ENCODE data around the gene COL4A5. TPM values are rescaled to one million over a fixed set of nuclear protein-coding genes. Genes with fewer than 3 reads are reported as not detected.

The COL4A5 gene
- total RNA-seq, 6 experiments from 2014 or later: 4.3 to 7.9 (median 6.2) TPM

- H3K36me3 Mint-ChIP-seq (ENCODE audit: low read depth): no peaks in the 10 kb centered on the region
- H3K4me3 Mint-ChIP-seq: peak overlapping the region; percentile 73
- peaks cover 45% of the 10 kb centered on the region for H3K4me1 Mint-ChIP-seq (ENCODE audit: low read depth)
- no peaks in the 10 kb centered on the region for H3K9me3 Mint-ChIP-seq
- peak; percentile 63 for DNase-seq
- H3K27me3 Mint-ChIP-seq (ENCODE audit: insufficient read depth): no peaks in the 10 kb centered on the region
- no peak for TF ChIP-seq CTCF (IDR thresholded peaks at IDR 0.05)
- H3K27ac Mint-ChIP-seq: peak overlapping the region; percentile 78
These were observed 40.0 kb upstream of the COL4A5 start for GRCh38 chrX:108399418-108400165.

GRCh38 chrX:108412783-108413182 is 26.9 kb upstream of the COL4A5 start:
- H3K9me3 Mint-ChIP-seq: no peaks in the 10 kb centered on the region
- H3K27ac Mint-ChIP-seq: no peak overlapping the region
- no peaks in the 10 kb centered on the region for H3K27me3 Mint-ChIP-seq (ENCODE audit: insufficient read depth)
- no peak overlapping the region for H3K4me3 Mint-ChIP-seq
- no peaks in the 10 kb centered on the region for H3K4me1 Mint-ChIP-seq (ENCODE audit: low read depth)
- TF ChIP-seq CTCF (IDR thresholded peaks at IDR 0.05): no peak
- DNase-seq: no peak
- no peaks in the 10 kb centered on the region for H3K36me3 Mint-ChIP-seq (ENCODE audit: low read depth)

GRCh38 chrX:108415146-108415545 is 24.5 kb upstream of the COL4A5 start:
- no peak for TF ChIP-seq CTCF (IDR thresholded peaks at IDR 0.05)
- H3K27ac Mint-ChIP-seq: no peak overlapping the region
- no peak for DNase-seq
- H3K4me3 Mint-ChIP-seq: no peak overlapping the region
- no peaks in the 10 kb centered on the region for H3K4me1 Mint-ChIP-seq (ENCODE audit: low read depth)
- H3K27me3 Mint-ChIP-seq (ENCODE audit: insufficient read depth): no peaks in the 10 kb centered on the region
- no peaks in the 10 kb centered on the region for H3K9me3 Mint-ChIP-seq
- no peaks in the 10 kb centered on the region for H3K36me3 Mint-ChIP-seq (ENCODE audit: low read depth)

GRCh38 chrX:108415891-108416290 is 23.7 kb upstream of the COL4A5 start:
- no peaks in the 10 kb centered on the region for H3K4me1 Mint-ChIP-seq (ENCODE audit: low read depth)
- H3K27me3 Mint-ChIP-seq (ENCODE audit: insufficient read depth): no peaks in the 10 kb centered on the region

GRCh38 chrX:108417257-108417656 is 22.4 kb upstream of the COL4A5 start:
- no peaks in the 10 kb centered on the region for H3K4me1 Mint-ChIP-seq (ENCODE audit: low read depth)
- DNase-seq: no peak
- no peaks in the 10 kb centered on the region for H3K27me3 Mint-ChIP-seq (ENCODE audit: insufficient read depth)
- TF ChIP-seq CTCF (IDR thresholded peaks at IDR 0.05): no peak
- H3K9me3 Mint-ChIP-seq: no peaks in the 10 kb centered on the region
- H3K4me3 Mint-ChIP-seq: no peak overlapping the region
- H3K27ac Mint-ChIP-seq: no peak overlapping the region
- no peaks in the 10 kb centered on the region for H3K36me3 Mint-ChIP-seq (ENCODE audit: low read depth)

More at GRCh38 chrX:108415891-108416290, 23.7 kb upstream of the COL4A5 start:
- Mint-ChIP-seq H3K36me3 (ENCODE audit: low read depth) (no peaks in the 10 kb centered on the region), H3K4me3 (no peak overlapping the region), H3K27ac (no peak overlapping the region), H3K9me3 (no peaks in the 10 kb centered on the region)
- no peak for TF ChIP-seq CTCF (IDR thresholded peaks at IDR 0.05)
- DNase-seq: no peak

All from HFFc6 (cell line).